IMR-90 (cell line): Measurements from ENCODE around the gene SLC22A16. TPM values are rescaled to one million over a fixed set of nuclear protein-coding genes. Genes with fewer than 3 reads are reported as not detected.

Source experiments
- ATAC-seq: fragments of 200-7000 bp; cut with Tn5 transposase; 2 replicates; pipeline ENCODE4 v1.9.1; 2020; ENCODE audit warnings: low read depth, mild to moderate bottlenecking, moderate library complexity
- BruUV-seq: library from RNA; stranded (reverse); fragments of 400-500 nt; replicated peaks from 2 replicates; lab custom pipeline; 2021; lab: Mats Ljungman, UMichigan
- CTCF ChIA-PET: fragments of 300-600 bp; formaldehyde crosslinking; extraction: SDS; loops from one replicate; lab custom pipeline; 2021; ENCODE audit warnings: antibody characterized with exemption; lab: Yijun Ruan, JAX
- POLR2A ChIA-PET: fragments of 300-600 bp; sonication (Branson Sonifier 250); formaldehyde crosslinking; loops from one replicate; lab custom pipeline; 2022; ENCODE audit warnings: antibody characterized with exemption; ENCODE audit not compliant: unreplicated experiment; lab: Charles Lee
- DNase-seq: peaks from one replicate; pipeline ENCODE4 v3.0.0; 2013
- H2AFZ ChIP-seq: replicated peaks from 2 replicates; pipeline ENCODE3; 2013; ENCODE audit warnings: low read length, mild to moderate bottlenecking; ENCODE audit not compliant: poor library complexity
- H2AK5ac ChIP-seq: 2 replicates; pipeline ENCODE4 v1.6.1; 2013; ENCODE audit warnings: low read depth, low read length, inconsistent platforms
- H2AK9ac ChIP-seq: replicated peaks from 2 replicates; pipeline ENCODE3; 2013; ENCODE audit warnings: mild to moderate bottlenecking, low read depth, low read length, moderate library complexity; ENCODE audit not compliant: poor library complexity
- H2BK120ac ChIP-seq: 2 replicates; pipeline ENCODE4 v1.6.1; 2013; ENCODE audit warnings: low read depth, low read length, inconsistent platforms
- H2BK15ac ChIP-seq: 3 replicates; pipeline ENCODE4 v1.6.1; 2013; ENCODE audit warnings: low read depth, low read length, inconsistent platforms
- H2BK20ac ChIP-seq: 2 replicates; pipeline ENCODE4 v1.6.1; 2013; ENCODE audit warnings: low read depth, mild to moderate bottlenecking, inconsistent platforms, low read length, moderate library complexity
- H2BK5ac ChIP-seq: 2 replicates; pipeline ENCODE4 v1.6.1; 2013; ENCODE audit warnings: mild to moderate bottlenecking, low read depth, low read length, inconsistent platforms; ENCODE audit not compliant: poor library complexity, severe bottlenecking
- H3K14ac ChIP-seq: replicated peaks from 2 replicates; pipeline ENCODE4 v1.6.1; 2013; ENCODE audit warnings: low read depth, low read length, inconsistent platforms
- H3K18ac ChIP-seq: 2 replicates; pipeline ENCODE4 v1.6.1; 2013; ENCODE audit warnings: low read depth, low read length, control low read depth
- H3K23ac ChIP-seq: 2 replicates; pipeline ENCODE4 v1.6.1; 2013; ENCODE audit warnings: low read depth, low read length, inconsistent platforms
- H3K27ac ChIP-seq: 2 replicates; pipeline ENCODE4 v1.5.1; 2013; ENCODE audit warnings: mild to moderate bottlenecking, control low read depth, low read length; ENCODE audit not compliant: insufficient read depth
- H3K27me3 ChIP-seq: 2 replicates; pipeline ENCODE4 v1.6.1; 2013; ENCODE audit warnings: low read length; ENCODE audit not compliant: control insufficient read depth, insufficient read depth
- H3K36me3 ChIP-seq: 2 replicates; pipeline ENCODE4 v1.6.1; 2013; ENCODE audit warnings: low read length, mixed read lengths; ENCODE audit not compliant: control insufficient read depth, insufficient read depth
- H3K4ac ChIP-seq: 2 replicates; pipeline ENCODE4 v1.6.1; 2013; ENCODE audit warnings: low read depth, low read length, inconsistent platforms
- H3K4me1 ChIP-seq: 2 replicates; pipeline ENCODE4 v1.6.1; 2013; ENCODE audit warnings: low read length, mixed read lengths; ENCODE audit not compliant: control insufficient read depth, insufficient read depth
- H3K4me2 ChIP-seq: 2 replicates; pipeline ENCODE4 v1.6.1; 2013; ENCODE audit warnings: low read depth, mild to moderate bottlenecking, control low read depth, low read length, moderate library complexity
- H3K4me3 ChIP-seq: 2 replicates; pipeline ENCODE4 v1.5.1; 2013; ENCODE audit warnings: low read depth, mild to moderate bottlenecking, control low read depth, low read length, moderate library complexity; ENCODE audit not compliant: insufficient read depth
- H3K56ac ChIP-seq: 2 replicates; pipeline ENCODE4 v1.6.1; 2013; ENCODE audit warnings: low read length, inconsistent platforms; ENCODE audit not compliant: insufficient read depth; ENCODE audit errors: extremely low read depth
- H3K79me1 ChIP-seq, 2 experiments: 2 replicates each; pipeline ENCODE4 v1.6.1; 2013; ENCODE audit warnings: low read length in 2 of 2, inconsistent platforms in 1 of 2, low read depth in 1 of 2
- H3K9ac ChIP-seq: 2 replicates; pipeline ENCODE4 v1.6.1; 2013; ENCODE audit warnings: low read depth, low read length, control low read depth
- H3K9me1 ChIP-seq: 2 replicates; pipeline ENCODE4 v1.6.1; 2013; ENCODE audit warnings: low read length, inconsistent platforms; ENCODE audit not compliant: insufficient read depth
- H3K9me3 ChIP-seq: 2 replicates; pipeline ENCODE4 v1.6.1; 2013; ENCODE audit warnings: low read length; ENCODE audit not compliant: control insufficient read depth, insufficient read depth
- H4K20me1 ChIP-seq: 2 replicates; pipeline ENCODE4 v1.6.1; 2013; ENCODE audit warnings: low read length, inconsistent platforms; ENCODE audit not compliant: insufficient read depth
- H4K5ac ChIP-seq: 2 replicates; pipeline ENCODE4 v1.6.1; 2013; ENCODE audit warnings: mild to moderate bottlenecking, low read depth, low read length, control low read depth
- H4K8ac ChIP-seq, 2 experiments: 2 replicates each; pipeline ENCODE4 v1.6.1; 2013; ENCODE audit warnings: low read depth in 2 of 2, low read length in 2 of 2, control low read depth in 1 of 2, inconsistent platforms in 1 of 2
- H4K91ac ChIP-seq: 2 replicates; pipeline ENCODE4 v1.6.1; 2013; ENCODE audit warnings: low read depth, low read length, inconsistent platforms; ENCODE audit not compliant: insufficient read depth
- MAFK ChIP-seq: IDR thresholded peaks from 2 replicates; pipeline ENCODE4 v1.6.1; 2012; ENCODE audit warnings: low read depth, low read length, improper control_type of control experiment
- RFX5 ChIP-seq: IDR thresholded peaks from 2 replicates; pipeline ENCODE4 v1.8.0; 2012; ENCODE audit warnings: low read depth, mild to moderate bottlenecking, low read length, moderate library complexity
- WGBS, 2 experiments: methylation state at CpG; one replicate each; pipeline versions ENCODE4 v1.1.5 to v1.1.7; 2013; ENCODE audit warnings: missing lambda C conversion rate in 2 of 2; ENCODE audit not compliant: insufficient read length in 1 of 2; ENCODE audit errors: extremely low coverage in 2 of 2; 5-methylcytosine and 5-hydroxymethylcytosine counted together
- dilution Hi-C: fragments of 300-500 bp; cut with HindIII; formaldehyde crosslinking; loops from one replicate; pipeline ENCODE4 v1.14.3; 2018; ENCODE audit warnings: low sequenced_read_pairs; ENCODE audit not compliant: unreplicated experiment
- in situ Hi-C: fragments of 300-500 bp; cut with MboI; formaldehyde crosslinking; loops from 3 replicates; pipeline ENCODE4 v1.14.3; 2019; ENCODE audit warnings: low sequenced_read_pairs, inconsistent platforms, mixed read lengths
- intact Hi-C: fragments of 100-400 bp; cut with micrococcal nuclease; formaldehyde crosslinking; loops from 2 replicates; pipeline ENCODE4 v1.10.0; 2022
- polyA plus RNA-seq, 3 experiments: library from polyadenylated mRNA; depleted of rRNA; stranded (reverse); fragments of >200 nt; gene quantifications; 2 replicates each; pipeline ENCODE4 v1.2.3, GENCODE V29; 2012; ENCODE audit warnings: low replicate concordance in 1 of 3
- total RNA-seq: library from RNA; depleted of rRNA; stranded (reverse); fragments of >200 nt; gene quantifications from 2 replicates; pipeline ENCODE4 v1.2.3, GENCODE V29; 2012

SLC22A16 gene
- total and polyA plus RNA-seq, 2 of the 4 experiments (the other 2 are of a cell fraction), result not detected

DNA sequence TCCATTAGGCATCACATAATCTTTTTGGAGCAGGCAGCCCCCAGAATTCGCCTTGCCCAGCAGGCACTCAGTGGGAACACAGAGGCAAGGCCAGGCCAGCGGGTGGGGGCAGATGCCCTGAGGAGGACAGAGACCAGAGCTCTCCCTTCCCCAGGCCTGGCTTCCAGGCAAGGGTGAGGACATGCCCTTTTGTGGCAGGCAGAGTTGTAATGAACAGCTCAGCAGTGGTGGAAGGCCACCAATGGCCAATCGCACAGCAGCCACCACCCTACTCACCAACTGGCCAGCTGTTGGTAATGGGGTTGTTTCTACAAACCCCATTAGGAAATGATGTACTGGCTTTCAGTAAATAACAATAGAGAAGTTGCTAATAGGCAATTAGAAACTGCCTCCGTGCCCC lies 45.7 kb downstream of the SLC22A16 start:
- Histone ChIP-seq H3K4me2 (no peak overlapping the region), H4K20me1 (no peaks in the 10 kb centered on the region), H3K27me3 (peaks cover 22% of the 10 kb centered on the region), H4K5ac (no peak overlapping the region), H3K56ac (no peak overlapping the region), H3K27ac (no peak overlapping the region), H3K14ac (no peak overlapping the region), H3K36me3 (no peaks in the 10 kb centered on the region), H3K9ac (no peak overlapping the region), H2BK20ac (no peak overlapping the region), H3K23ac (no peak overlapping the region), H2BK120ac (no peak overlapping the region), H2BK5ac (no peak overlapping the region), H2AK5ac (no peak overlapping the region), H2AK9ac (no peak overlapping the region), H4K8ac (no peak overlapping the region), H3K4me1 (no peaks in the 10 kb centered on the region), H3K18ac (no peak overlapping the region), H3K79me1 (no peaks in the 10 kb centered on the region), H2AFZ (no peak overlapping the region), H2BK15ac (no peak overlapping the region), H3K9me3 (no peaks in the 10 kb centered on the region), H3K9me1 (no peaks in the 10 kb centered on the region), H4K91ac (no peak overlapping the region), H3K4ac (no peak overlapping the region), H3K4me3 (no peak overlapping the region)
- in situ Hi-C loops (no loop called here), dilution Hi-C loops (no loop called here), intact Hi-C loops (no loop called here)
- WGBS, 2 experiments, result 33% methylated on average over 1 of the region's 4 CpGs; no CpG with 5 or more reads in 1 of the 2 experiments
- TF ChIP-seq MAFK (no peak), RFX5 (no peak)
- ChIA-PET POLR2A (no interaction called here), CTCF (no interaction called here)
- ATAC-seq (no peak), DNase-seq (no peak)
- BruUV-seq, result no TSS peak
